ENCODE results near the gene TTLL11.

Gene TTLL11

DNA sequence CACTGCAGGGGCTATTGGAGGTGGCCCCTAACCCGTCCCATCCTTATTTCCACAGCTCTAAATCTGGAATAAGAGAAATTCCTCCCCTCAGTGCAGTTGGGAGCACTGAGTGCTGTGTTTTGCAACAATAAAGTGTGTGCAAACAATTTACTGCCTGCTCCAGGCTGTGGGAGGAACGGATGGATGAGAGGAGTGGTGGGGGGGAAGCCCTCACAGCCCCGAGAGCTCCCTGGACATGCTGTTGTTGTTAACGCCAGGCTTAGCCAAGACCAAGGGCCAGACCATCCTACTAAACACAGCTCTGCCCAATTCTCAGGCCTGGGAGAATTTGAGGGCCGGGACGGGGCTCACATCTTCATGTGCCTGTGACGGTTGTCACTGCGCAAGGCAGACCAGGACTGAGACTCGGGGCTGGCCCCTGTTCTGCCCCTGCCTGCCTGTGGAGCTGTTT lies 241.4 kb downstream of the TTLL11 start:
- Histone ChIP-seq H3F3A (ENCODE audit: low read depth) (no peaks in the 10 kb centered on the region), H3K4me3 (ENCODE audit: low read length, poor library complexity, severe bottlenecking) (no peak overlapping the region), H2AFZ (ENCODE audit: low read length) (no peak overlapping the region), H3K9me2 (replicated peaks; ENCODE audit: low read depth, low read length) (no peaks in the 10 kb centered on the region), H3K4me1 (ENCODE audit: insufficient read depth, low read length, poor library complexity, severe bottlenecking) (no peaks in the 10 kb centered on the region), H3K27me3 (ENCODE audit: insufficient read depth, low read length, poor library complexity, severe bottlenecking) (no peaks in the 10 kb centered on the region), H3K9me3 (ENCODE audit: insufficient read depth, low read depth, low read length) (peaks cover 6% of the 10 kb centered on the region; the same call in 1 of the 2 replicates), H3K9ac (ENCODE audit: low read depth, low read length, poor library complexity, severe bottlenecking) (no peak overlapping the region), H3K79me2 (ENCODE audit: insufficient read depth, low read length) (no peaks in the 10 kb centered on the region), H3K36me3 (ENCODE audit: insufficient read depth, low read length) (peaks cover 6% of the 10 kb centered on the region; the same call in 1 of the 2 replicates), H3K4me2 (ENCODE audit: low read depth, low read length, poor library complexity, severe bottlenecking) (no peak overlapping the region), H4K20me1 (ENCODE audit: insufficient read depth, low read length, poor library complexity, severe bottlenecking) (no peaks in the 10 kb centered on the region)
- TF ChIP-seq, protein P1, sequence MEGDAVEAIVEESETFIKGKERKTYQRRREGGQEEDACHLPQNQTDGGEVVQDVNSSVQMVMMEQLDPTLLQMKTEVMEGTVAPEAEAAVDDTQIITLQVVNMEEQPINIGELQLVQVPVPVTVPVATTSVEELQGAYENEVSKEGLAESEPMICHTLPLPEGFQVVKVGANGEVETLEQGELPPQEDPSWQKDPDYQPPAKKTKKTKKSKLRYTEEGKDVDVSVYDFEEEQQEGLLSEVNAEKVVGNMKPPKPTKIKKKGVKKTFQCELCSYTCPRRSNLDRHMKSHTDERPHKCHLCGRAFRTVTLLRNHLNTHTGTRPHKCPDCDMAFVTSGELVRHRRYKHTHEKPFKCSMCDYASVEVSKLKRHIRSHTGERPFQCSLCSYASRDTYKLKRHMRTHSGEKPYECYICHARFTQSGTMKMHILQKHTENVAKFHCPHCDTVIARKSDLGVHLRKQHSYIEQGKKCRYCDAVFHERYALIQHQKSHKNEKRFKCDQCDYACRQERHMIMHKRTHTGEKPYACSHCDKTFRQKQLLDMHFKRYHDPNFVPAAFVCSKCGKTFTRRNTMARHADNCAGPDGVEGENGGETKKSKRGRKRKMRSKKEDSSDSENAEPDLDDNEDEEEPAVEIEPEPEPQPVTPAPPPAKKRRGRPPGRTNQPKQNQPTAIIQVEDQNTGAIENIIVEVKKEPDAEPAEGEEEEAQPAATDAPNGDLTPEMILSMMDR (conservative IDR thresholded peaks at IDR 0.05; ENCODE audit: low read length): no peak
- TF ChIP-seq EZH2phosphoT487 (IDR thresholded peaks at IDR 0.05; ENCODE audit: borderline replicate concordance): no peak

DNA sequence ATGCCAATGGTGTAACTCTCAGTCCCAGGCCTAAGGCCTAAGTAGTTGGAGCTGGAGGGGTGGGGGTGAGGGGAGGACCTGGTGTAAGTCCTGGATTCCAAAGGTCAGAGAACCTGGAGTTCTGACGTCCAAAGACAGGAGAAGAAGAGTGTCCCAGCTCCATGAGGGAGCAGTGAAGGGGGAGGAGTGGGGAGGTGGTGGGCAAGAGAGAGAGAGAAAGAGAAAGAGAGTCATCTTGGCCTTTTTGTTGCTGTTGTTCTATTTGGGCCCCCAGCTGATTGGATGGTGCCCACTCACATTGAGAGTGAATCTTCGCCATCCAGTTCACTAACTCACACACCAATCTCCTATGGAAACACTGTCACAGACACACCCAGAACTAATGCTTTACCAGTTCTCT lies 242.7 kb downstream of the TTLL11 start:
- Histone ChIP-seq H3K4me2 (ENCODE audit: low read depth, low read length, poor library complexity, severe bottlenecking) (no peak overlapping the region), H3F3A (ENCODE audit: low read depth) (no peaks in the 10 kb centered on the region), H3K9me3 (ENCODE audit: insufficient read depth, low read depth, low read length) (peaks cover 6% of the 10 kb centered on the region; the same call in 1 of the 2 replicates), H3K9me2 (replicated peaks; ENCODE audit: low read depth, low read length) (no peaks in the 10 kb centered on the region), H2AFZ (ENCODE audit: low read length) (no peak overlapping the region), H3K4me3 (ENCODE audit: low read length, poor library complexity, severe bottlenecking) (no peak overlapping the region), H3K36me3 (ENCODE audit: insufficient read depth, low read length) (peaks cover 6% of the 10 kb centered on the region; the same call in 1 of the 2 replicates), H3K4me1 (ENCODE audit: insufficient read depth, low read length, poor library complexity, severe bottlenecking) (no peaks in the 10 kb centered on the region), H3K9ac (ENCODE audit: low read depth, low read length, poor library complexity, severe bottlenecking) (no peak overlapping the region), H3K79me2 (ENCODE audit: insufficient read depth, low read length) (no peaks in the 10 kb centered on the region), H3K27me3 (ENCODE audit: insufficient read depth, low read length, poor library complexity, severe bottlenecking) (no peaks in the 10 kb centered on the region), H4K20me1 (ENCODE audit: insufficient read depth, low read length, poor library complexity, severe bottlenecking) (no peaks in the 10 kb centered on the region)
- TF ChIP-seq, protein P1 (conservative IDR thresholded peaks at IDR 0.05; ENCODE audit: low read length): no peak
- no peak for TF ChIP-seq EZH2phosphoT487 (IDR thresholded peaks at IDR 0.05; ENCODE audit: borderline replicate concordance)

DNA sequence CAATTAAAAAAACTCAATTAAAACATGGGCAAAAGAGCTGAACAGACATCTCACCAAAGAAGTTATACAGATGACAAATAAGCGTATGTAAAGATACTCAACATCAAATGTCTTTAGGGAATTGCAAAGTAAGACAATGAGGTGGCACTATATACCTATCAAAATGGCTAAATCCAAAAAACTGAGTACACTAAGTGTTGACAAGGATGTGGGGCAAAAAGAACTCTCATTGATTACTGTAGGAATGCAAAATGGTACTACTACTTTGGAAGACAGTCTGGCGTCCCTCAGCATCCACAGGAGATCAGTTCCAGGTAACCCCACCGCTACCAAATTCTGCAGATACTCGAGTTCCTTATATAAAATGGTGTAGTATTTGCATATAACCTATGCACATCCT lies 243.6 kb downstream of the TTLL11 start:
- TF ChIP-seq, protein P1 (conservative IDR thresholded peaks at IDR 0.05; ENCODE audit: low read length): no peak
- no peak for TF ChIP-seq EZH2phosphoT487 (IDR thresholded peaks at IDR 0.05; ENCODE audit: borderline replicate concordance)

More for the DNA sequence above, 243.6 kb downstream of the TTLL11 start:
- Histone ChIP-seq H3K9me2 (replicated peaks; ENCODE audit: low read depth, low read length) (no peaks in the 10 kb centered on the region), H3K27me3 (ENCODE audit: insufficient read depth, low read length, poor library complexity, severe bottlenecking) (no peaks in the 10 kb centered on the region), H3K4me3 (ENCODE audit: low read length, poor library complexity, severe bottlenecking) (no peak overlapping the region), H3K79me2 (ENCODE audit: insufficient read depth, low read length) (no peaks in the 10 kb centered on the region), H4K20me1 (ENCODE audit: insufficient read depth, low read length, poor library complexity, severe bottlenecking) (no peaks in the 10 kb centered on the region), H3F3A (ENCODE audit: low read depth) (no peaks in the 10 kb centered on the region), H2AFZ (ENCODE audit: low read length) (no peak overlapping the region), H3K9ac (ENCODE audit: low read depth, low read length, poor library complexity, severe bottlenecking) (no peak overlapping the region), H3K4me2 (ENCODE audit: low read depth, low read length, poor library complexity, severe bottlenecking) (no peak overlapping the region), H3K36me3 (ENCODE audit: insufficient read depth, low read length) (peaks cover 9% of the 10 kb centered on the region; the same call in 1 of the 2 replicates), H3K9me3 (ENCODE audit: insufficient read depth, low read depth, low read length) (peaks cover 6% of the 10 kb centered on the region; the same call in 1 of the 2 replicates), H3K4me1 (ENCODE audit: insufficient read depth, low read length, poor library complexity, severe bottlenecking) (no peaks in the 10 kb centered on the region)

Data from Loucy (cell line).